SKM-1 (cell line): Measurements from ENCODE around the gene CD160.
A peak's percentile ranks its signal among the peaks of the same experiment; 100 is the strongest.
"Not testable (repeated sequence)": the region's sequence is repeated elsewhere in the genome, so short reads cannot be mapped to it uniquely, and the experiment has no call there.

Experiments used
- DNase-seq: peaks from one replicate; lab custom pipeline; 2025; ENCODE audit not compliant: unreplicated experiment; lab: John Stamatoyannopoulos, UW

CD160 gene

GRCh38 chr1:145719230-145720079 lies at the start of gene CD160:
CD160 (plus strand) TSS chr1:145719499; CDS start chr1:145728328, 8,829 bp downstream.
- DNase-seq: no peak

- DNase-seq: not testable (repeated sequence)
These were observed 48.1 kb upstream of the CD160 start for GRCh38 chr1:145670995-145671745.

GRCh38 chr1:145673217-145673616 lies 46.1 kb upstream of the CD160 start:
- DNase-seq: not testable (repeated sequence)

- not testable (repeated sequence) for DNase-seq
These were observed 34.4 kb upstream of the CD160 start for GRCh38 chr1:145684858-145685257.

- DNase-seq: not testable (repeated sequence)
These were observed 33.2 kb upstream of the CD160 start for GRCh38 chr1:145686078-145686477.

- no peak for DNase-seq
These were observed 31.0 kb upstream of the CD160 start for GRCh38 chr1:145688328-145688727.

GRCh38 chr1:145688924-145689323 lies 30.4 kb upstream of the CD160 start:
- DNase-seq: no peak

- no peak for DNase-seq
These were observed 29.4 kb upstream of the CD160 start for GRCh38 chr1:145689922-145690321.

GRCh38 chr1:145690587-145691558 lies 28.4 kb upstream of the CD160 start:
- no peak for DNase-seq

- no peak for DNase-seq
These were observed 26.4 kb upstream of the CD160 start for GRCh38 chr1:145692785-145693443.

- DNase-seq: peak; percentile 65
These were observed 23.3 kb upstream of the CD160 start for GRCh38 chr1:145695821-145696629.

GRCh38 chr1:145696630-145696960 lies 22.7 kb upstream of the CD160 start:
- no peak for DNase-seq

GRCh38 chr1:145701306-145701862 lies 17.9 kb upstream of the CD160 start:
- no peak for DNase-seq

GRCh38 chr1:145702052-145702451 lies 17.2 kb upstream of the CD160 start:
- no peak for DNase-seq

GRCh38 chr1:145702826-145703225 lies 16.5 kb upstream of the CD160 start:
- no peak for DNase-seq

GRCh38 chr1:145705622-145706021 lies 13.7 kb upstream of the CD160 start:
- DNase-seq: no peak

- DNase-seq: no peak
These were observed 13.1 kb upstream of the CD160 start for GRCh38 chr1:145706086-145706664.

- no peak for DNase-seq
These were observed 12.0 kb upstream of the CD160 start, which contains the start of gene PDZK1 for GRCh38 chr1:145707183-145707867. PDZK1 (minus strand) TSS chr1:145707368; CDS start chr1:145688021, 19,347 bp downstream.
